ENCODE data around the gene ACADVL. TPM values are rescaled to one million over a fixed set of nuclear protein-coding genes. Genes with fewer than 3 reads are reported as not detected.

ACADVL gene
- total RNA-seq, 1 donor from 2014 or later = 215 TPM

GRCh38 chr17:7217113-7217987, 2.4 kb upstream of the ACADVL start:
- H3K27me3 Mint-ChIP-seq (ENCODE audit: low read depth) = peaks cover 54% of the 10 kb centered on the region
- peaks cover 78% of the 10 kb centered on the region for H3K4me1 Mint-ChIP-seq
- no peaks in the 10 kb centered on the region for H3K9me3 Mint-ChIP-seq
- H3K36me3 Mint-ChIP-seq (ENCODE audit: low read depth) = no peaks in the 10 kb centered on the region
- peak; percentile 56 for DNase-seq (ENCODE audit: low read depth, low spot score)
- peak overlapping the region; percentile 98 for H3K4me3 Mint-ChIP-seq
- TF ChIP-seq CTCF (conservative IDR thresholded peaks at IDR 0.05) = no peak
- H3K27ac Mint-ChIP-seq (ENCODE audit: unreplicated experiment) = peak overlapping the region; percentile 93

- no peaks in the 10 kb centered on the region for H3K9me3 Mint-ChIP-seq
- H3K36me3 Mint-ChIP-seq (ENCODE audit: low read depth) = no peaks in the 10 kb centered on the region
- H3K4me3 Mint-ChIP-seq = peak overlapping the region; percentile 98
- peaks cover 75% of the 10 kb centered on the region for H3K4me1 Mint-ChIP-seq
- peaks cover 54% of the 10 kb centered on the region for H3K27me3 Mint-ChIP-seq (ENCODE audit: low read depth)
- no peak for DNase-seq (ENCODE audit: low read depth, low spot score)
- H3K27ac Mint-ChIP-seq (ENCODE audit: unreplicated experiment) = no peak overlapping the region
- TF ChIP-seq CTCF (conservative IDR thresholded peaks at IDR 0.05) = no peak
These were observed 1.6 kb upstream of the ACADVL start for GRCh38 chr17:7218166-7218565.

GRCh38 chr17:7218758-7219157, 980 bp upstream of the ACADVL start:
- TF ChIP-seq CTCF (conservative IDR thresholded peaks at IDR 0.05) = no peak
- H3K4me1 Mint-ChIP-seq = peaks cover 69% of the 10 kb centered on the region
- H3K27ac Mint-ChIP-seq (ENCODE audit: unreplicated experiment) = peak overlapping the region; percentile 67
- peak overlapping the region; percentile 98 for H3K4me3 Mint-ChIP-seq
- H3K27me3 Mint-ChIP-seq (ENCODE audit: low read depth) = peaks cover 54% of the 10 kb centered on the region
- H3K36me3 Mint-ChIP-seq (ENCODE audit: low read depth) = peaks cover 5% of the 10 kb centered on the region
- DNase-seq (ENCODE audit: low read depth, low spot score) = no peak
- H3K9me3 Mint-ChIP-seq = no peaks in the 10 kb centered on the region

- peaks cover 9% of the 10 kb centered on the region for H3K36me3 Mint-ChIP-seq (ENCODE audit: low read depth)
- TF ChIP-seq CTCF (conservative IDR thresholded peaks at IDR 0.05) = no peak
- DNase-seq (ENCODE audit: low read depth, low spot score) = no peak
- peaks cover 64% of the 10 kb centered on the region for H3K4me1 Mint-ChIP-seq
- no peaks in the 10 kb centered on the region for H3K9me3 Mint-ChIP-seq
- peak overlapping the region; percentile 99 for H3K27ac Mint-ChIP-seq (ENCODE audit: unreplicated experiment)
- H3K4me3 Mint-ChIP-seq = peak overlapping the region; percentile 98
- peaks cover 49% of the 10 kb centered on the region for H3K27me3 Mint-ChIP-seq (ENCODE audit: low read depth)
These were observed 418 bp upstream of the ACADVL start for GRCh38 chr17:7219229-7219811.

GRCh38 chr17:7220593-7221277, 997 bp downstream of the ACADVL start:
- H3K9me3 Mint-ChIP-seq = no peaks in the 10 kb centered on the region
- peaks cover 50% of the 10 kb centered on the region for H3K4me1 Mint-ChIP-seq
- peak overlapping the region; percentile 98 for H3K4me3 Mint-ChIP-seq
- peak overlapping the region; percentile 94 for H3K27ac Mint-ChIP-seq (ENCODE audit: unreplicated experiment)
- DNase-seq (ENCODE audit: low read depth, low spot score) = no peak
- peaks cover 9% of the 10 kb centered on the region for H3K36me3 Mint-ChIP-seq (ENCODE audit: low read depth)
- peaks cover 39% of the 10 kb centered on the region for H3K27me3 Mint-ChIP-seq (ENCODE audit: low read depth)
- TF ChIP-seq CTCF (conservative IDR thresholded peaks at IDR 0.05) = peak; percentile 56

Measured in neural crest cell (in vitro differentiated cells).